H1 (cell line): ENCODE results near the gene CD84. TPM values are rescaled to one million over a fixed set of nuclear protein-coding genes. Genes with fewer than 3 reads are reported as not detected.

Experiments used
- CTCF ChIA-PET: fragments of 300-600 bp; sonication (Branson Sonifier 250); formaldehyde crosslinking; loops from one replicate; lab custom pipeline; 2021; ENCODE audit not compliant: partially characterized antibody; lab: Charles Lee
- POLR2A ChIA-PET: fragments of 300-600 bp; sonication (Branson Sonifier 250); formaldehyde crosslinking; loops from one replicate; lab custom pipeline; 2021; ENCODE audit warnings: inconsistent platforms; ENCODE audit not compliant: partially characterized antibody; lab: Charles Lee
- DNase-seq, 2 experiments: peaks; one replicate each; pipeline versions ENCODE4 v3.0.0 to v3.0.0-alpha.2; 2010 to 2022; ENCODE audit warnings: low spot score in 2 of 2, low read depth in 1 of 2, mixed read lengths in 1 of 2
- FAIRE-seq: peaks from 2 replicates; lab custom pipeline; 2011; peaks lifted over from hg19 to GRCh38; lab: Jason Lieb, UNC
- H2AFZ ChIP-seq: 2 replicates; pipeline ENCODE4 v1.8.1; 2012; ENCODE audit warnings: low read length, inconsistent platforms
- H2AK5ac ChIP-seq: 2 replicates; pipeline ENCODE4 v1.6.1; 2013; ENCODE audit warnings: low read depth, low read length
- H2BK120ac ChIP-seq: replicated peaks from 2 replicates; pipeline ENCODE3; 2013; ENCODE audit warnings: low read depth, low read length, inconsistent platforms
- H2BK12ac ChIP-seq: 2 replicates; pipeline ENCODE4 v1.6.1; 2013; ENCODE audit warnings: low read depth, low read length
- H2BK15ac ChIP-seq: 2 replicates; pipeline ENCODE4 v1.6.1; 2013; ENCODE audit warnings: low read length
- H2BK20ac ChIP-seq: 2 replicates; pipeline ENCODE4 v1.6.1; 2013; ENCODE audit warnings: low read length
- H2BK5ac ChIP-seq: 2 replicates; pipeline ENCODE4 v1.6.1; 2013; ENCODE audit warnings: low read depth, low read length
- H3K14ac ChIP-seq: 2 replicates; pipeline ENCODE4 v1.6.1; 2013; ENCODE audit warnings: inconsistent platforms; ENCODE audit not compliant: insufficient read length
- H3K18ac ChIP-seq: 2 replicates; pipeline ENCODE4 v1.6.1; 2013; ENCODE audit warnings: low read length; ENCODE audit errors: extremely low read depth
- H3K23ac ChIP-seq: 2 replicates; pipeline ENCODE4 v1.6.1; 2013; ENCODE audit warnings: inconsistent platforms; ENCODE audit not compliant: insufficient read length
- H3K23me2 ChIP-seq: 2 replicates; pipeline ENCODE4 v1.6.1; 2013; ENCODE audit warnings: low read depth, low read length
- H3K27ac ChIP-seq: 2 replicates; pipeline ENCODE4 v1.6.1; 2011; ENCODE audit warnings: low read depth, low read length, inconsistent platforms
- H3K27me3 ChIP-seq, 4 experiments: replicated peaks in 1 of 4; 1 replicate in 1 of 4; 2 replicates in 3 of 4; pipeline versions ENCODE4 v1.6.1 to v1.8.1; 2011 to 2013; ENCODE audit warnings: low read length in 3 of 4, mild to moderate bottlenecking in 3 of 4, inconsistent platforms in 2 of 4, mixed read lengths in 2 of 4, moderate library complexity in 1 of 4; ENCODE audit not compliant: control insufficient read depth in 3 of 4, insufficient read depth in 3 of 4; ENCODE audit errors: extremely low read depth in 1 of 4
- H3K36me3 ChIP-seq, 4 experiments: 2 replicates each; pipeline versions ENCODE4 v1.6.1 to v1.8.1; 2011 to 2013; ENCODE audit warnings: mild to moderate bottlenecking in 4 of 4, low read length in 3 of 4, moderate library complexity in 2 of 4, control low read depth in 1 of 4, inconsistent platforms in 1 of 4; ENCODE audit not compliant: insufficient read depth in 4 of 4, control insufficient read depth in 2 of 4
- H3K4ac ChIP-seq: replicated peaks from 2 replicates; pipeline ENCODE3; 2013; ENCODE audit warnings: low read length, low read depth, mixed read lengths, inconsistent platforms; ENCODE audit not compliant: insufficient read length
- H3K4me1 ChIP-seq, 4 experiments: replicated peaks in 1 of 4; 1 replicate in 1 of 4; 2 replicates in 3 of 4; pipeline versions ENCODE4 v1.6.1 to v1.8.1; 2011 to 2013; ENCODE audit warnings: low read length in 3 of 4, inconsistent platforms in 2 of 4, mixed read lengths in 1 of 4; ENCODE audit not compliant: insufficient read depth in 4 of 4, control insufficient read depth in 3 of 4
- H3K4me2 ChIP-seq, 2 experiments: 2 replicates each; pipeline versions ENCODE4 v1.6.1 to v1.8.1; 2011 to 2013; ENCODE audit warnings: low read depth in 2 of 2, low read length in 2 of 2, control low read depth in 1 of 2, inconsistent platforms in 1 of 2, mild to moderate bottlenecking in 1 of 2; ENCODE audit not compliant: insufficient read depth in 1 of 2
- H3K4me3 ChIP-seq, 4 experiments: fragments of 200-600, 300-600 bp in 1 of 4; sonication (generic), shearing (Covaris generic), sonication (Bioruptor Twin) in 1 of 4; 2 replicates each; pipeline versions ENCODE4 v1.5.1 to v1.8.1; 2011 to 2016; ENCODE audit warnings: low read length in 4 of 4, low read depth in 3 of 4, control low read depth in 2 of 4, inconsistent platforms in 2 of 4, mild to moderate bottlenecking in 2 of 4, mixed read lengths in 1 of 4, moderate library complexity in 1 of 4; ENCODE audit not compliant: insufficient read depth in 2 of 4; ENCODE audit errors: extremely low read depth in 1 of 4
- H3K56ac ChIP-seq: replicated peaks from 2 replicates; pipeline ENCODE3; 2013; ENCODE audit warnings: low read depth, mild to moderate bottlenecking, mixed read lengths, low read length, inconsistent platforms; ENCODE audit not compliant: insufficient read length
- H3K79me1 ChIP-seq: 2 replicates; pipeline ENCODE4 v1.6.1; 2013; ENCODE audit warnings: low read depth, low read length, control low read depth
- H3K79me2 ChIP-seq, 2 experiments: 2 replicates each; pipeline versions ENCODE4 v1.6.1 to v1.8.1; 2012 to 2013; ENCODE audit warnings: low read length in 2 of 2, mild to moderate bottlenecking in 2 of 2, inconsistent platforms in 1 of 2; ENCODE audit not compliant: insufficient read depth in 2 of 2, control insufficient read depth in 1 of 2
- H3K9ac ChIP-seq, 4 experiments: replicated peaks in 1 of 4; 1 replicate in 1 of 4; 2 replicates in 3 of 4; pipeline versions ENCODE4 v1.6.1 to v1.8.1; 2011 to 2013; ENCODE audit warnings: low read depth in 3 of 4, low read length in 3 of 4, control low read depth in 2 of 4, mild to moderate bottlenecking in 2 of 4, moderate library complexity in 2 of 4, inconsistent platforms in 1 of 4; ENCODE audit errors: extremely low read depth in 1 of 4
- H3K9me3 ChIP-seq, 2 experiments: 2 replicates each; pipeline versions ENCODE4 v1.6.1 to v1.8.1; 2012 to 2013; ENCODE audit warnings: mild to moderate bottlenecking in 2 of 2, moderate library complexity in 2 of 2, control low read depth in 1 of 2, inconsistent platforms in 1 of 2, low read depth in 1 of 2, low read length in 1 of 2, mixed read lengths in 1 of 2; ENCODE audit not compliant: insufficient read depth in 2 of 2
- H4K20me1 ChIP-seq, 2 experiments: replicated peaks in 1 of 2; 2 replicates each; pipeline versions ENCODE3 to v1.8.1; 2011 to 2013; ENCODE audit warnings: inconsistent platforms in 2 of 2, low read length in 2 of 2, mild to moderate bottlenecking in 1 of 2; ENCODE audit not compliant: insufficient read depth in 2 of 2, control insufficient read depth in 1 of 2
- H4K5ac ChIP-seq: 2 replicates; pipeline ENCODE4 v1.6.1; 2013; ENCODE audit warnings: low read length, low read depth, mixed read lengths, inconsistent platforms; ENCODE audit not compliant: insufficient read length
- H4K8ac ChIP-seq: 2 replicates; pipeline ENCODE4 v1.8.0; 2013; ENCODE audit warnings: mild to moderate bottlenecking, moderate library complexity, low read length, inconsistent platforms; ENCODE audit not compliant: insufficient read depth; ENCODE audit errors: extremely low read depth
- H4K91ac ChIP-seq: replicated peaks from 2 replicates; pipeline ENCODE3; 2013; ENCODE audit warnings: low read length, mixed read lengths, inconsistent platforms; ENCODE audit not compliant: insufficient read length
- ASH2L ChIP-seq: fragments of 200-600, 300-600 bp; sonication (generic); IDR thresholded peaks from one replicate; pipeline ENCODE4 v1.7.1; 2017; ENCODE audit warnings: low read length
- BCL11A ChIP-seq, 2 experiments: IDR thresholded peaks; one replicate each; pipeline ENCODE4 v1.6.1; 2011; ENCODE audit warnings: low read depth in 2 of 2, low read length in 2 of 2, mild to moderate bottlenecking in 2 of 2
- CBX5 ChIP-seq: fragments of 300-800, 300-1000 bp; sonication (generic); IDR thresholded peaks from 2 replicates; pipeline ENCODE4 v1.7.1; 2016; ENCODE audit warnings: antibody characterized with exemption, low read length, low read depth
- CHD1 ChIP-seq: IDR thresholded peaks from 2 replicates; pipeline ENCODE4 v1.6.1; 2012; ENCODE audit warnings: low read depth, low read length, improper control_type of control experiment
- GTF2F1 ChIP-seq: IDR thresholded peaks from 2 replicates; pipeline ENCODE4 v1.6.1; 2012; ENCODE audit warnings: low read depth, low read length, improper control_type of control experiment, borderline replicate concordance
- JUND ChIP-seq: IDR thresholded peaks from 2 replicates; pipeline ENCODE4 v1.6.1; 2011; ENCODE audit warnings: mild to moderate bottlenecking, improper control_type of control experiment, low read length
- POU5F1 ChIP-seq: IDR thresholded peaks from 2 replicates; pipeline ENCODE4 v1.6.1; 2011; ENCODE audit warnings: low read depth, mild to moderate bottlenecking, low read length, moderate library complexity
- RAD21 ChIP-seq, 2 experiments: IDR thresholded peaks in 1 of 2; conservative IDR thresholded peaks in 1 of 2; 2 replicates each; pipeline ENCODE4 v1.6.1; 2011; ENCODE audit warnings: low read depth in 2 of 2, low read length in 2 of 2, improper control_type of control experiment in 1 of 2, inconsistent platforms in 1 of 2, mild to moderate bottlenecking in 1 of 2, moderate library complexity in 1 of 2
- RFX5 ChIP-seq: IDR thresholded peaks from 2 replicates; pipeline ENCODE4 v1.6.1; 2011; ENCODE audit warnings: low read depth, low read length, improper control_type of control experiment, borderline replicate concordance
- SP2 ChIP-seq: IDR thresholded peaks from 2 replicates; pipeline ENCODE4 v1.6.1; 2012; ENCODE audit warnings: mild to moderate bottlenecking, low read length, inconsistent platforms
- WGBS, 2 experiments: shearing (Covaris generic) in 1 of 2; methylation state at CpG; one replicate each; pipeline versions ENCODE4 v1.1.6 to v1.1.7; 2013 to 2015; ENCODE audit warnings: low lambda C conversion rate in 2 of 2, mixed read lengths in 2 of 2, inconsistent platforms in 1 of 2, low coverage in 1 of 2, missing lambda C conversion rate in 1 of 2; ENCODE audit not compliant: insufficient replicate concordance in 2 of 2, insufficient coverage in 1 of 2, insufficient read length in 1 of 2; ENCODE audit errors: extremely low coverage in 1 of 2, missing lambda C conversion rate in 1 of 2; 5-methylcytosine and 5-hydroxymethylcytosine counted together
- polyA plus RNA-seq, 7 experiments: library from polyadenylated mRNA; depleted of rRNA in 3 of 7; stranded (reverse) in 5 of 7; unstranded in 2 of 7; fragments of >200 nt in 5 of 7; fragments of 200-250 nt in 2 of 7; gene quantifications; 1 replicate in 5 of 7; 2 replicates in 1 of 7; 4 replicates in 1 of 7; pipeline versions ENCODE4 v1.2.1 to v1.2.3, GENCODE V29; 2011 to 2013; ENCODE audit warnings: missing spikeins in 2 of 7, mixed read lengths in 2 of 7
- total RNA-seq: library from RNA; stranded (reverse); fragmentation: NEBNext Ultra II Directional; extraction: Animal tissue kit (Norgen Biotek cat#: 25700); gene quantifications from 2 replicates; pipeline ENCODE4 v1.2.1, GENCODE V29; 2021
- TF ChIP-seq, protein P1 (sequence below), 3 experiments: IDR thresholded peaks; 1 replicate in 2 of 3; 2 replicates in 1 of 3; pipeline versions ENCODE4 v1.5.1 to v1.6.1; 2011; ENCODE audit warnings: low read length in 3 of 3, mild to moderate bottlenecking in 3 of 3, inconsistent platforms in 2 of 3, low read depth in 1 of 3, moderate library complexity in 1 of 3; ENCODE audit not compliant: insufficient read depth in 1 of 3; ENCODE audit errors: control extremely low read depth in 1 of 3

CD84 gene
- total and polyA plus RNA-seq, 2 of the 8 experiments (the other 6 are each of a cell fraction or from before 2014, with no cell fraction given) = not detected

DNA sequence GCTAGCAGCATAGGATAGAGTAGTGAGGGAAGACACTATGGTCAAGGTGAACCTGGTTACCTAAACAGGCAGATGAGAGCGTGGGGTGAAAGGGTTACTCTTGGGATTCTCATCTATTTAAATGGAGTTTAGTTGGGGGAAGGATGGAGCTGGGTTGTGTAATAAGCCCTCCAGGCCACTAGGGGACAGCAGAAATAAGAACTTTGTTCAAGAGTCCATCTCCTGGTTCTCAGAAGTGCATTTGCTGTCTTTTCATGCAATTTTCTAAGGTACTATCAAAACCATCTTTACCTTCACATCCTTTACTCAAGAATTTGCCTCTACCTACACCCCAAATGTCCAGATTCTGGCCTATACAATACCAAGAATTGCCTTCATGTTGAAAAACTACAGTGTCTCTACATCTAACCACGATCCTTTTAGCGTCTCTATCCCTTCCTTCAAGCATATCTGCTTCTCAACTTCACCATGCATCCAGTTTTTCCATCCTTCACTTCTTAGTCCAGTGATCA, 39.5 kb upstream of the CD84 start:
- H2AFZ ChIP-seq = peak overlapping the region; percentile 94; the same call in 1 of the 2 replicates
- no peaks in the 10 kb centered on the region; the same call in 1 of the 2 replicates for H3K23me2 ChIP-seq
- H3K4me3 ChIP-seq = no peak overlapping the region
- DNase-seq (no peak), FAIRE-seq (peak; percentile 52)
- H3K27me3 ChIP-seq = no peaks in the 10 kb centered on the region
- no peaks in the 10 kb centered on the region; a peak in 1 of 7 replicates for H3K4me1 ChIP-seq
- H3K14ac ChIP-seq = no peak overlapping the region
- TF ChIP-seq ASH2L = no peak
- peak in 1 of 2 experiments; percentile 40; a peak in 1 of 4 replicates for TF ChIP-seq RAD21 (IDR thresholded peaks at IDR 0.05 in 1 of 2, conservative IDR thresholded peaks at IDR 0.05 in 1 of 2; ENCODE audit: low read depth in 2 of 2, low read length in 2 of 2)
- no peak for TF ChIP-seq RFX5
- no peak for TF ChIP-seq POU5F1
- peak; percentile 30; the same call in 1 of the 2 replicates for TF ChIP-seq SP2
- TF ChIP-seq CHD1 = no peak
- TF ChIP-seq GTF2F1 = no peak
- no peak for TF ChIP-seq CBX5
- TF ChIP-seq JUND = no peak
- TF ChIP-seq, protein P1, sequence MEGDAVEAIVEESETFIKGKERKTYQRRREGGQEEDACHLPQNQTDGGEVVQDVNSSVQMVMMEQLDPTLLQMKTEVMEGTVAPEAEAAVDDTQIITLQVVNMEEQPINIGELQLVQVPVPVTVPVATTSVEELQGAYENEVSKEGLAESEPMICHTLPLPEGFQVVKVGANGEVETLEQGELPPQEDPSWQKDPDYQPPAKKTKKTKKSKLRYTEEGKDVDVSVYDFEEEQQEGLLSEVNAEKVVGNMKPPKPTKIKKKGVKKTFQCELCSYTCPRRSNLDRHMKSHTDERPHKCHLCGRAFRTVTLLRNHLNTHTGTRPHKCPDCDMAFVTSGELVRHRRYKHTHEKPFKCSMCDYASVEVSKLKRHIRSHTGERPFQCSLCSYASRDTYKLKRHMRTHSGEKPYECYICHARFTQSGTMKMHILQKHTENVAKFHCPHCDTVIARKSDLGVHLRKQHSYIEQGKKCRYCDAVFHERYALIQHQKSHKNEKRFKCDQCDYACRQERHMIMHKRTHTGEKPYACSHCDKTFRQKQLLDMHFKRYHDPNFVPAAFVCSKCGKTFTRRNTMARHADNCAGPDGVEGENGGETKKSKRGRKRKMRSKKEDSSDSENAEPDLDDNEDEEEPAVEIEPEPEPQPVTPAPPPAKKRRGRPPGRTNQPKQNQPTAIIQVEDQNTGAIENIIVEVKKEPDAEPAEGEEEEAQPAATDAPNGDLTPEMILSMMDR (IDR thresholded peaks at IDR 0.05; ENCODE audit: control extremely low read depth in 1 of 3, insufficient read depth in 1 of 3, low read depth in 1 of 3, low read length in 3 of 3) = peak in 2 of 3 experiments; percentile 39 to 69; a peak in 3 of 4 replicates
- no peak for TF ChIP-seq BCL11A (IDR thresholded peaks at IDR 0.05; ENCODE audit: low read depth in 2 of 2, low read length in 2 of 2)
- no peaks in the 10 kb centered on the region for H3K79me2 ChIP-seq
- CTCF ChIA-PET = interaction anchor here (0.6 to 4.9 kb wide), 21 partner anchors 8 to 529 kb away, joined by 3 to 58 read pairs (median 4); partner anchors contain the start of gene SLAMF1
- H2BK12ac ChIP-seq = no peak overlapping the region
- no peak overlapping the region for H4K91ac ChIP-seq
- no peaks in the 10 kb centered on the region for H3K79me1 ChIP-seq
- H3K4me2 ChIP-seq = no peak overlapping the region
- no peak overlapping the region for H4K5ac ChIP-seq
- H2BK5ac ChIP-seq = no peak overlapping the region
- H3K36me3 ChIP-seq = no peaks in the 10 kb centered on the region
- no peak overlapping the region for H3K56ac ChIP-seq
- H3K9me3 ChIP-seq = no peaks in the 10 kb centered on the region
- no peaks in the 10 kb centered on the region for H4K20me1 ChIP-seq
- no peak overlapping the region for H3K18ac ChIP-seq
- peak overlapping the region; percentile 75; the same call in 1 of the 2 replicates for H2BK20ac ChIP-seq
- POLR2A ChIA-PET = interaction anchor here (1.4 kb wide), 1 partner anchor 11 kb away, joined by 4 read pairs; no protein-coding TSS in a partner anchor
- no peak overlapping the region for H3K9ac ChIP-seq
- 98% methylated on average over 3 of the region's 3 CpGs; no CpG with 5 or more reads in 1 of the 2 experiments for WGBS, 2 experiments
- no peak overlapping the region for H2AK5ac ChIP-seq
- H4K8ac ChIP-seq = no peak overlapping the region
- no peak overlapping the region for H3K23ac ChIP-seq
- H3K27ac ChIP-seq = no peak overlapping the region
- no peak overlapping the region for H2BK15ac ChIP-seq
- no peak overlapping the region for H3K4ac ChIP-seq
- H2BK120ac ChIP-seq = no peak overlapping the region
